ENCODE results near the gene TMEM150A. TPM values are rescaled to one million over a fixed set of nuclear protein-coding genes. Genes with fewer than 3 reads are reported as not detected.
"Not testable (repeated sequence)": the region's sequence is repeated elsewhere in the genome, so short reads cannot be mapped to it uniquely, and the experiment has no call there.

Gene TMEM150A
- total RNA-seq, 1 donor, result 3.1 TPM

DNA sequence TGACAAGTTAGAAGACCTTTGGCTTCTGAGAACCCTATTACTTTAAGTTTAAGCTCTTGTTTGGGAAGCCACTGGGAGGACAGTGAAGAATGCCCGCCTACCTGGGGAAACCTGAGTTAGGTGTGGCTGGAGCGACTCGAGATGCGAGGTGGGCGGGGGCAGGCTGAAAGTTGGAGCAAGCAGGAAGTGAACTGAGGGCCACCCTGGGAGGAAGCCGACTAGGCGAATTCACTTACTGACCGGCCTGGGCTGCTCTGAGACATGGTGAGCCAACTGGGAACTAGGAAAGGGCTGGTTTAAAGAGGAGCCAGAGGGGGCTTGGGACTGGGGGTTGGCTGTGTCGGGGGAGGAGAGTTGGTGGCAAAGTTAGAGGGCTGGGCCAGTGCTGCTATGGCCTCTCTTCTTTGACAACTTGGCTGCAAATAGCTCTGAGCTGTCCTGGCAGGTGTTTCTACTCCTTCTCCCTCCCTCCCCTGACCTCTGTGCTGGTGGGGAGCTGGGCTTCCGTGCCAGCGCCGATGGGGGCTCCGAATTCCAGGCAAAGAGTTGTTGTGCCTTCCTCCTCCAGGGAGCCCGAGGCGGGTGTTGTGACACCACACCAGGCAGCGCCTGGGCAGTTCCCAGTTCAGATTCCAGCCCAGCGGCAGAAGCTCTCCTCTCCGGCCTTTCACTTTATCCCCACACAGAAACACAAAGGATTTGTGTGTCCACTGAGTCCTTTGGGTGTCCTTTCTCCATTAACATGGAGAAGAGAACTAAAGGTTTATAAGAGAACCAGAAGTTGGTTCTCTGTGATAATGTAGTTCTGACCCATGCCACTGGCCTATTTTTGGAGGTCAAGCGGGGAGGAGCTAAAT lies 24.9 kb downstream of the TMEM150A start, which contains the start of gene VAMP8:
Gene VAMP8 (plus strand): TSS at position 201 of the 857 bp plus-strand sequence. CDS start 61 bp downstream, at position 262.
- Histone ChIP-seq H3K9me3 (ENCODE audit: low read depth, low read length) (no peaks in the 10 kb centered on the region), H3K27me3 (ENCODE audit: insufficient read depth, low read length) (no peaks in the 10 kb centered on the region), H3K4me3 (ENCODE audit: low read length) (peak within 1 kb of the TSS; percentile 62), H3K4me1 (ENCODE audit: insufficient read depth, low read length) (peaks cover 51% of the 10 kb centered on the region)

DNA sequence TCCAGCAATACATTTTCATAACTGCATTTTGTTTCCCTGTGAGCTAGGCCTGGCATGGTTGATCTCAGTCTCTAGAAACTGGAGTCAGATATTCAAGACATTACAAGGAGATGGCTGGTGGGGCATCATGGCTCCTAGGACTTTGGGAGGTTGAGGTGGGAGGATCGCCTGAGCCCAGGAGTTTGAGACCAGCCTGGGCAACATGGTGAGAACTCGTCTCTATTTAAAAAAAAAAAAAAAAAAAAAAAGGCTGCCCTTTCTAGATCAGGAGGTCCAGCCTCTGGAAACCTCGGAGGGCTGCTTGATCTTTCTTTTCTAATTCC lies 25.5 kb downstream of the TMEM150A start:
- Histone ChIP-seq H3K27me3 (ENCODE audit: insufficient read depth, low read length) (no peaks in the 10 kb centered on the region), H3K4me3 (ENCODE audit: low read length) (peak overlapping the region; percentile 62), H3K9me3 (ENCODE audit: low read depth, low read length) (no peaks in the 10 kb centered on the region), H3K4me1 (ENCODE audit: insufficient read depth, low read length) (peaks cover 45% of the 10 kb centered on the region)

GRCh38 chr2:85575739-85576138 lies 26.8 kb downstream of the TMEM150A start:
- H3K9me3 ChIP-seq (ENCODE audit: low read depth, low read length), result no peaks in the 10 kb centered on the region
- H3K4me3 ChIP-seq (ENCODE audit: low read length), result no peak overlapping the region
- H3K4me1 ChIP-seq (ENCODE audit: insufficient read depth, low read length), result peaks cover 37% of the 10 kb centered on the region
- H3K27me3 ChIP-seq (ENCODE audit: insufficient read depth, low read length), result no peaks in the 10 kb centered on the region

- Histone ChIP-seq H3K9me3 (ENCODE audit: low read depth, low read length) (no peaks in the 10 kb centered on the region), H3K27me3 (ENCODE audit: insufficient read depth, low read length) (no peaks in the 10 kb centered on the region), H3K4me1 (ENCODE audit: insufficient read depth, low read length) (peaks cover 24% of the 10 kb centered on the region), H3K4me3 (ENCODE audit: low read length) (no peak overlapping the region)
Measured at GRCh38 chr2:85566265-85566664, 36.2 kb downstream of the TMEM150A start.

DNA sequence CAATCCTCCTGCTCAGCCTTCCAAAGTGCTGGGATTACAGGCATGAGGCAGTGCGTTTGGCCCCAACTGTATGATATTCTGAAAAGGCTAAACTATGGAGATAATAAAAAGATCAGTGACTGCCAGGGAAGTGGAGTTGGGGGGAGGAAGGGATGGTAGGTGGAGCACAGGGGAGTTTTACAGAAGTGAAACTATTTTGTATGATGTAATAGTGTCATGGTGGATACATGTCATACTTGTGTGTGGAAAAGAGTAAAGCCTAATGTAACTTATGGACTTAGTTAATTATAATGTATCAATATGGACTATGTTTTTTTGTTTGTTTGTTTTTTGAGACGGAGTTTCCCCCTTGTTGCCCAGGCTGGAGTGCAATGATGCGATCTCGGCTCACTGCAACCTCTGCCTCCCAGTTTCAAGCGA lies 38.3 kb downstream of the TMEM150A start:
- H3K27me3 ChIP-seq (ENCODE audit: insufficient read depth, low read length), result no peaks in the 10 kb centered on the region
- no peaks in the 10 kb centered on the region for H3K9me3 ChIP-seq (ENCODE audit: low read depth, low read length)
- peaks cover 37% of the 10 kb centered on the region for H3K4me1 ChIP-seq (ENCODE audit: insufficient read depth, low read length)
- H3K4me3 ChIP-seq (ENCODE audit: low read length), result no peak overlapping the region

DNA sequence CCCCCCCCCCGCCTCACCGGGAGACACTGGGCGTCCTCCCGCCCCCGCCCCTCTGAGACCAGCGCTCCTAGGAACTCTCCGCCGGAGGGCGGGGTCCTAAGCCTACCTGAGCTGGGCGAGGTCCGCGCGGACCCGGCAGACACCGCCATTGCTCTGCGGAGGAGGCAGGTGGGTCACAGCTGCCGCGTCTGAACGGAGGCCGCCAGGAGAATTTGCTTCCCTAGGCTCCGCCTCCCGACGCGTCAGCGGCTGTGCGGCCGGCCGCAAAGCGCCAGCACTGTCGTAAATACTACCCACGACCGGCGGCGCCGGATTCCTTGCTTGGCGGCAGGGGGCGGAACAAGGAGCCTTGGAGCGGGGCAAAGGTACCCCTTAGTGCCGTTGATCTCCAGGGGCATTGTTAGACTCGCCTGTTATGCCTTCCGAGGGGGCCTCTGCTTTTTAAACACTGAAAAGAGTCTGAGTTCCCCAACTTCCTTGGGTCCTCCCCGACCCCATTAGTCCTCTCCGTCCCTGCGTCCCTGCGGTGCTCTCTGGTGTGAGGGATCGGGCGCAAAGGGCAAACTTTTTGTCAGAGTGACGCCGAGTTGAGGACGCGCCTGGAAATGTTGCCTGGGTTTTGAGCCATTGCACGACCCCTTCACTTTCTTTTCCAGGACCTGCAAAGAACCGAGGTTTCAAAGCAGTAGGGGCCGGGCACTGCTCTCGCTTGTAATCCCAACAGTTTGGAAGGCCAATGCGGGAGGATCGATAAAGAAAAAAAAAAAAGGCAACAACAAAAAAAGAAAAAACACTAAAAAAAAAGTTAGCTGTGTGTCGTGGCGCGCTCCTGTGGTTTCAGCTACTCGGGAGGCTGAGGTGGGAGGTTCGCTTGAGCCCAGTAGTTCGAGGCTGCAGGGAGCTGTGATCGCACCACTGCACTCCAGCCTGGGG lies 41.0 kb downstream of the TMEM150A start, which contains the start of gene GGCX:
Gene GGCX (minus strand): TSS at position 214 of the 933 bp plus-strand sequence. CDS start 65 bp downstream, at position 149.
- Histone ChIP-seq H3K4me3 (ENCODE audit: low read length) (peak within 1 kb of the TSS; percentile 57), H3K27me3 (ENCODE audit: insufficient read depth, low read length) (no peaks in the 10 kb centered on the region), H3K9me3 (ENCODE audit: low read depth, low read length) (no peaks in the 10 kb centered on the region), H3K4me1 (ENCODE audit: insufficient read depth, low read length) (peaks cover 37% of the 10 kb centered on the region)

GRCh38 chr2:85560812-85561279 lies 41.7 kb downstream of the TMEM150A start:
- H3K27me3 ChIP-seq (ENCODE audit: insufficient read depth, low read length), result no peaks in the 10 kb centered on the region
- peak overlapping the region; percentile 57 for H3K4me3 ChIP-seq (ENCODE audit: low read length)
- H3K9me3 ChIP-seq (ENCODE audit: low read depth, low read length), result no peaks in the 10 kb centered on the region
- peaks cover 37% of the 10 kb centered on the region for H3K4me1 ChIP-seq (ENCODE audit: insufficient read depth, low read length)

DNA sequence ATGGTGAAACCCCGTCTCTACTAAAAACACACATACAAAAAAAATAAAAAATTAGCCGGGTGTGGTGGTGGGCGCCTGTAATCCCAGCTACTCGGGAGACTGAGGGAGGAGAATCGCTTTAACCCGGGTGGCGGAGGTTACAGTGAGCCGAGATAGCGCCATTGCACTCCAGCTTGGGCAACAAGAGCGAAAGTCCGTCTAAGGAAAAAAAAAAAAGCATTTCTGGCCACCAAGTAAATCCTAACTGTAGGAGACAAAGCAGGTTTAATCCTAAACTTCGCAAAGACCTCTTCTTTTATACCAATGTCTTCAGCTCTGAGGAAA lies 42.1 kb downstream of the TMEM150A start:
- Histone ChIP-seq H3K4me1 (ENCODE audit: insufficient read depth, low read length) (peaks cover 37% of the 10 kb centered on the region), H3K4me3 (ENCODE audit: low read length) (peak overlapping the region; percentile 57)
- not testable (repeated sequence) for H3K9me3 ChIP-seq (ENCODE audit: low read depth, low read length); H3K27me3 ChIP-seq (ENCODE audit: insufficient read depth, low read length)

DNA sequence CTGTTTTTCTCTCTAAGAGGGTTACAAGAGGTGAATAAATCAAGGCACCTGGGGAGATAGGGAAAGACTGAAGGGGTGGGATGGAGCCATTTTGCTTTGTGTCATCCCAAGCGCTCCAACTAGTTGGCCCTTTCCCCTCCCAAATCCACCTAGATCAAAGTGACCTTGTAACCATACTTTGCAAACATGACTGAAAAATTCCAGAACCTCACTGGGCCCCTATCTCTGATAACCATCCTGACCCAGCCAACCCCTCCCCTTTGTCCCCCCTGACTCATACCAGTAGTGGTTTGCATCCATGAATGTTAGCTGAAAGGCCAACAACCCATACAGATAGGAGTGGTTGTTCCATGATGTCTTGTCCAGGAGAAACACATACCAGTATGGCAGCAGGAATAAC lies 44.3 kb downstream of the TMEM150A start:
- no peak overlapping the region for H3K4me3 ChIP-seq (ENCODE audit: low read length)
- no peaks in the 10 kb centered on the region for H3K27me3 ChIP-seq (ENCODE audit: insufficient read depth, low read length)
- H3K4me1 ChIP-seq (ENCODE audit: insufficient read depth, low read length), result peaks cover 17% of the 10 kb centered on the region
- H3K9me3 ChIP-seq (ENCODE audit: low read depth, low read length), result no peaks in the 10 kb centered on the region

- Histone ChIP-seq H3K9me3 (ENCODE audit: low read depth, low read length) (no peaks in the 10 kb centered on the region), H3K4me3 (ENCODE audit: low read length) (no peak overlapping the region), H3K27me3 (ENCODE audit: insufficient read depth, low read length) (no peaks in the 10 kb centered on the region), H3K4me1 (ENCODE audit: insufficient read depth, low read length) (peaks cover 16% of the 10 kb centered on the region)
Measured at GRCh38 chr2:85557130-85557529, 45.4 kb downstream of the TMEM150A start.

GRCh38 chr2:85554980-85555612 lies 47.4 kb downstream of the TMEM150A start:
- H3K4me3 ChIP-seq (ENCODE audit: low read length), result no peak overlapping the region
- H3K9me3 ChIP-seq (ENCODE audit: low read depth, low read length), result no peaks in the 10 kb centered on the region
- peaks cover 23% of the 10 kb centered on the region for H3K4me1 ChIP-seq (ENCODE audit: insufficient read depth, low read length)
- no peaks in the 10 kb centered on the region for H3K27me3 ChIP-seq (ENCODE audit: insufficient read depth, low read length)

DNA sequence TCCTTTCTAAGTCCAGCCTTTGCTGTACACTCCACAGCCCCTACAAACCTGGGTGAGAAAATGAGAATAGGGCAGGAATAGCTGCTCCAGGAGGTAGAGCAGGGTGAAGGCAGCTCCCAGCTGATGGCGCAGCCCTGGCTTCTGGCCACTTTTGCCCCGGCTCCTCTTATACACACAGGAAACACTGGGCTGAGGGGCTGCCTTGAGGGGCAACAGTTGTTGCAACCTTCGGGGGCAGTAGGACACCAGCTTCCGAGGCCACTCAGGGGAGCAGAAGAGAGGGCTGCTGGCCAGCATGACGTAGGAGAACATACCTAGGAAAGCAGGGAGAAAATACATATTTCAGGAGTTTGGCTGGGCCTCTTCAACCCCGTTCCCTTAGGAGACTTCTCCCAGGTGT lies 49.3 kb downstream of the TMEM150A start:
- Histone ChIP-seq H3K4me3 (ENCODE audit: low read length) (no peak overlapping the region), H3K9me3 (ENCODE audit: low read depth, low read length) (no peaks in the 10 kb centered on the region), H3K4me1 (ENCODE audit: insufficient read depth, low read length) (peaks cover 24% of the 10 kb centered on the region), H3K27me3 (ENCODE audit: insufficient read depth, low read length) (no peaks in the 10 kb centered on the region)

DNA sequence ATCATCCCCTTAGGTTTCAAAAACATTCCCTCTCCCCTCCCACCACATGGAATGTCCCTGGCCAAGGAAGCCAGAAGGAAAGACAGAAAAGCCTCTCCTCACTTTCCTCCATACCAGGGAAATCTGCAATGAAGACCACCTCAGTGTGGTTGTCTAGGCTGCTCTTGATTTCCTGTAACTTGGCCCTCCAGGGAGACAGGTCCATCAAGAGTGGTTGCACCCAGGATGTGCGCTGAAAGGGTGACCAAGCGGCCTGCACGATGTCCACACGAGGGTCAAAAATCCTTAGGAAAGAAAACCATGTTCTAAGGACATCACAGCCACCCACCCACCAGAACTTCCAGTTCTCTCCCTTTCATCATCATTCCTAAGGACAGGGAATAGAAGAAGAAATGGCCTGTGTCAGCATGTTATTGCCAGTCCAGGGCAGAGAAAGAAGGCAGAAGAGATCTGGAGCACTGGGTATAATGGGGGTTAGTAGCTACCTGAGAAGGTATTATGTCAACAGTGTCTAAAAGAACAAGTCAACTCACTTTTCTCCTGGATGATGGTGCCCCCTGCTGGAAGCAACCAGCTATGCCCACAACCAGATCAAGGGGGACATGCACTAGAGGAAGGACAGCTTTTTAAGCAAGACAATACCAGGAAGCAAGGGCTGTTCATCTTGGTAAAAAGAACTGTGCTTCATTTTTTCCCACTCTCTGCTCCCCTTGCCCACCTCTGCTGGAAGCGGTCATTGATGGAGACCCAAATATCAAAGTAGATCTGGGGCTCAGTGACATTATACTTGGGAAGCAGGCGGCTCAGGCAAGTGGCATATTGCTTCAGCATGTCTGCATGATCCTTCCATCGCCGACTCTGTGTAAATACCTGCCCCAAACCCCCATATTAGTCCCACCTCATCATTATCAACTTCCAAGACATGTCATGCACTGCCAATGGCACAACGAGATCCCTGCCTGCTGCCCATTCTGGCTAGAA lies 50.5 kb downstream of the TMEM150A start:
- Histone ChIP-seq H3K4me3 (ENCODE audit: low read length) (no peak overlapping the region), H3K27me3 (ENCODE audit: insufficient read depth, low read length) (no peaks in the 10 kb centered on the region), H3K4me1 (ENCODE audit: insufficient read depth, low read length) (peaks cover 24% of the 10 kb centered on the region), H3K9me3 (ENCODE audit: low read depth, low read length) (no peaks in the 10 kb centered on the region)

- H3K9me3 ChIP-seq (ENCODE audit: low read depth, low read length), result no peaks in the 10 kb centered on the region
- H3K27me3 ChIP-seq (ENCODE audit: insufficient read depth, low read length), result no peaks in the 10 kb centered on the region
- H3K4me3 ChIP-seq (ENCODE audit: low read length), result no peak overlapping the region
- peaks cover 24% of the 10 kb centered on the region for H3K4me1 ChIP-seq (ENCODE audit: insufficient read depth, low read length)
Measured at GRCh38 chr2:85550486-85550885, 52.0 kb downstream of the TMEM150A start.

All from mononuclear cell (primary cell).